Measurements from ENCODE around the gene MBNL1.
"Not testable (repeated sequence)": the region's sequence is repeated elsewhere in the genome, so short reads cannot be mapped to it uniquely, and the experiment has no call there.

The MBNL1 gene

DNA sequence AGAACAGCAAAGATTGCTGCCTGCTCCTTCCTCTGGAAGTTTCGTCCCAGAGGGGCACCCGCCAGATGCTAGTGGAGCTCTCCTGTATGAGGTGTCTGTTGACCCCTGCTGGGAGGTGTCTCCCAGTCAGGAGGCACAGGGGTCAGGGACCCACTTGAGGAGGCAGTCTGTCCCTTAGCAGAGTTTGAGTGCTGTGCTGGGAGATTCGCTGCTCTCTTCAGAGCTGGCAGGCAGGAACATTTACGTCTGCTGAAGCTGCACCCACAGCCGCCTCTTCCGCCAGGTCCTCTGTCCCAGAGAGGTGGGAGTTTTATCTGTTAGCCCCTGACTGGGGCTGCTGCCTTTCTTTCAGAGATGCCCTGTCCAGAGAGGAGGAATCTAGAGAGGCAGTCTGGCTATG is 103.9 kb downstream of the MBNL1 start:
- in situ Hi-C loops (cut with HindIII; ENCODE audit: low sequenced_read_pairs), result not testable (repeated sequence)

DNA sequence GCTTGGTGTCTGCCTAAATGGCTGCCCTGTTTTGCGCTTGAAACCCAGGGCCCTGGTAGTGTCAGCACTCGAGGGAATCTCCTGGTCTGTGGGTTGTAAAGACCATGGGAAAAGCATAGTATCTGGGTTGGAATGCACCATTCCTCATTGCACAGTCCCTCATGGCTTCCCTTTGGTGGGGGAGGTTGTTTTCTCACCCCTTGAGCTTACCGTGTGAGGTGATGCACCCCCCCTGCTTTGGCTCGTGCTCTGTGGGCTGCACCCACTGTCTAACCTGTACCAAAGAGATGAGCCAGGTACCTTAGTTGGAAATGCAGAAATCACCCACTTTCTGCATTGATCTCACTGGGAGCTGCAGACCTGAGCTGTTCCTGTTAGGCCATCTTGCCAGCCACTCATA is 104.7 kb downstream of the MBNL1 start:
- in situ Hi-C loops (cut with HindIII; ENCODE audit: low sequenced_read_pairs), result no loop called here

DNA sequence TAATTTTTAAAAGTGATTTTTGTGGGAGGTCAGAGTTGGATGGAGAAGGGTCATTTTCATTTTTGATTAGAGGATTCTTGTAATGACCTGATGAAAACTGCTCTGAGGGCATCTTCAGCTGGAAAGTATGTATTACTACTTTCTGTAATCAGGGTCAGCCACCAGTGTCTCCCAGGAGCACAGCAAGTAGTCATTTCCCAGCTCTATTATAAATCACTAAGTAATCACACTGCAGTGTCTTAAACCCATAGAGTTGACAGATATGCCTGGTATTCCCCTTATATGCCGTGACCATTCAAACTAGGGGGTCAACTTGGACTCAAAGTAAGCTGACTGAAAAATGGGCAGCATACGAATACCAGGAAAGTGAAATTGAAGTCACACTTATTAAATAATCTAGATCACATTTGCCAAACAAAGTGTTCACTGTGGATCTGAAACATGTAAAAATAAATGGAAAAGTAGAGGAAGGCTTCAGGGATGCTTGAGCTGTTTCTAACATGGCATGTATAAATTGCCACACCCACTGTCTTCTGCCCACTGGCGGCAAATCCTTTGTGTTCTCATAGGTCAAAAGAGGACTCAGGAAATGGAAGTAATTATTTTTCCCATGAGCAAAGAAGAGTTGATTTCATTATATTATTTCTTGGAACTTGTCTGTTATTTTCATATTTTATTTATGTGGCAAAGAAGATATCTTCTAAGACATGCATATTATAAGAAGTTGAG is 105.7 kb downstream of the MBNL1 start:
- in situ Hi-C loops (cut with HindIII; ENCODE audit: low sequenced_read_pairs), result no loop called here

DNA sequence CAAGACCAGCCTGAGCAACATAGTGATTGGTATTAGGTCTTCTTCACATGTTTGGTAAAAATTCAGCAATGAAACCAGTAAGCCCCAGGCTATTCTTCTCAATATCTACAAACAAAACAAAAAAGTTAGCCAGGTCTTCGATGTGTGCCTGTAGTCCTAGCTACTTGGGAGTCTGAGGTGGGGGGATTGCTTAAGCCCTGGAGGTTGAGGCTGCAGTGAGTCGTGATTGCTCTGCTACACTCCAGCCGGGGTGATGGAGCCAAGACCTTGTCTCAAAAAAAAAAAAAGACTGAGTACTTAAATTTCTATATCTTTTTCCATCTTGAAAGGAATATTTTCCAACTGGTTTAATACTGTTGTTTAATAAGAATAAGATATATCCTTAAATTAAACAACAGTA is 106.8 kb downstream of the MBNL1 start:
- in situ Hi-C loops (cut with HindIII; ENCODE audit: low sequenced_read_pairs), result no loop called here

DNA sequence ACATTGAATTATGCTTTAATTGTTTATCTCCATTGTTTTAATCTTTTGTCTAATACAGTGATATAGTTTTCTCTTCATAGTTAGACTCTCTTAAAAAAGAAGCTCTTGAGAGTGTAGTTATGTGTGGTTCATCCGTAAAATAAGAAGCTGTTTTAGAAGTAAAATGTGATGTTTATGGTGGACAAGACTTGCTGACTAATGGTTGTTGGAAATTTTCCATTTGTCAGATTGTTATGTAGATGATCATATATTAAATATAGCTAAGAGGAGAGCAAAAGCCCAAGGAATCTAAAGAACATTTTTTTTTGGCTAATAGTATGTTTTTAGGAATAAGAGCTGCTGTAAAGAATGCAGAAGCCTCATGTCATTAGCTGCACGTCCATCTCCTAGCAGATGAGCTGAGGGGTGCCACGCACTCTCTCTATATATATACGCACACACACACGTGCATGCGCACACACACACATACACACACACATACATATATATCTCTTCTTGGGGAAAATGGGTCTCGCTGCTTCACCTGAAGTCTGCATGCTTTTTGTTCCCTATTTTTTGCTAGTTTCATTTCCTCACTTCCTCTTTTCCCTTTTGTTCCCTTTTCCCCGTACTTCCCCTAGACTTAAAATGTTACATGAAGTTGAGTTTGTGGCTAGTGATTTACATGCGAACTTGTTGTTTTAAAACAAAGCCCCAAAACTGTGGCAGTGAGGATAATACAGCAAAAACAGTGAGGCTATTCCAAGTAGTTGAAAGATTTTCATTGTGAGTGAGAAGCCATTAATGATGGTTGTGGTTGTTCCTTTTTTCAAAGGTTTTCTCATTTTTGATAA is 107.8 kb downstream of the MBNL1 start:
- in situ Hi-C loops (cut with HindIII; ENCODE audit: low sequenced_read_pairs), result no loop called here

DNA sequence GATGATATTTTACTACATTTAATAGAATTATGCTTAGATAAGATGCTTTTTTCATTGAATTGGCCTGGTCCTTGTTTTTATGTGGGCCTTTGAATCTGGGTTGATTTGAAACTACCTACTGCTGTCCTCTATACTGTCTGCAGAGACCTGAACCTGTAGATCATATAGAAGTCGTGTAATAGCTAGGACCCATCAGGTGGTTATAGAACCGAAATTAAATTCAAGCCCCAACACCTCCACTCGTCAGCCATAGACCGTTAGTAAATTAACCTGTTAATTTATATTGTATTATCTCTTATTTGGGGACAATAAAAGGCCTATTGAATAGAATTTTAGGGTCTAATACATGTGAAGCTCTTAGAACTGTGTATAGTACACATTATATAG is 108.4 kb downstream of the MBNL1 start:
- in situ Hi-C loops (cut with HindIII; ENCODE audit: low sequenced_read_pairs), result no loop called here

DNA sequence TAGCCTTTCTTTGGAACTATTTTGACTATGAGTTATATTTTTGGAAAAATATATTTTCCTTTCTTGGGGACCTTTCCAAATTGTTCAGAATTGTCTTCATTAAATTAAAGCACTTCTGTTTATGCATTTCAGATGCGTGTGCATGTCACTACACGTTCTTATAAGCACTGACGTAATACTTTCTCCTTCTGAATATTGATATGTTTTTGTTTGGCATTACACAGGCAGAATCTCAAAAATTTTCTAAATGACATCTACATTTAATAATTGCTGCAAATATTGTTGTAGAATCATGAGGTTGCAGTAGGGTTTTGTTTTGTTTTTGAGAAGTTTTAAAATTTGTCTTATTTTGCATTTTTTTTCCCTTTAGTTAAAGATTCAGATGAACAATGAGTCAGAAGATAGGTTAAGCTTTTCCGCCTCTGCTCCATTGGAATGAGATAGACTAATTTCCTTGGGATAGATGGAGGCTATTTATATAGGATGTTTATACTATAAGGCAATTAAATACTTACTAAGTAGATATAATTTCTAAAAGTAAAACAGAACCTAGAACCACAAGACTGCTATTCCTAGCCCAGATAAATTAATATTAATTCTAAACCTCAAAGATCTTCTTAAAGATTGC is 110.8 kb downstream of the MBNL1 start:
- in situ Hi-C loops (cut with HindIII; ENCODE audit: low sequenced_read_pairs), result no loop called here

DNA sequence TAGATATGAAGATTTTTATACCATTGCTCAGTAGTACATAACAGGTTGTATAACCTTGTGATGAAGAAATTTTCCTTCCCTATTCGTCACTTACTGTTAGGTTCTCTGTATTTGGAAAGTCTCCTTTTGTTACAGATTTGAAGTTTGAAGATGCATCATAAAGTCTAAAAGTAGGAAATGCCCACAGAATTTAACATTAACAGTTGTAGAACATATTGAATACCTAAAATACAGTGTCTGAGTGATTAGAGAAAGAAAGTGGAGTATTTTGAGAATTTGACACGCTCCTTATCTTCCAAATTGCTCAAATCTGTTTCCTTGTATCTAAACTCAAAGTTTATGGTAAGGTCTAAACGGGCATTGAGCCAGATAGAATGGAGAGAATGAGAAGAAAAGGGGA is 111.3 kb downstream of the MBNL1 start:
- in situ Hi-C loops (cut with HindIII; ENCODE audit: low sequenced_read_pairs), result no loop called here

DNA sequence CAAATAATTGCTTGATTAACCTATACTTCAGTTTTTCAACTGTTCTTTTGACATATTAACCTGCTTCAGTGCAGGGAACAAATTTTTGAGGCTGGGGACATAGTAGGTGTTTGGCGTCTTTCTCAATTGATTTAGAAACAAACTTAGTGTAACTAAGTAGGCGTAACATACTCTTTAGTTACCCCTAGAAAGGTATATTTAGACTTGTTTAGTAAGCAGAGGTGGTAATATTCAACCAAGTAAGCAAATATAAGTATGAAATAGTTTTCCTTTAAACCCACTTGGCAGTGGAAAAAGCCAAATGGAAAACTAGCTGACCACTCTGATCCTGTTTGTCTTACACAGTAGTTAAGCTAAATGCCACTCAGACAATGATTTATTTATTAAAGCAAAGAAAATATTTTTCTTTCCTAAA is 113.2 kb downstream of the MBNL1 start:
- in situ Hi-C loops (cut with HindIII; ENCODE audit: low sequenced_read_pairs), result no loop called here

DNA sequence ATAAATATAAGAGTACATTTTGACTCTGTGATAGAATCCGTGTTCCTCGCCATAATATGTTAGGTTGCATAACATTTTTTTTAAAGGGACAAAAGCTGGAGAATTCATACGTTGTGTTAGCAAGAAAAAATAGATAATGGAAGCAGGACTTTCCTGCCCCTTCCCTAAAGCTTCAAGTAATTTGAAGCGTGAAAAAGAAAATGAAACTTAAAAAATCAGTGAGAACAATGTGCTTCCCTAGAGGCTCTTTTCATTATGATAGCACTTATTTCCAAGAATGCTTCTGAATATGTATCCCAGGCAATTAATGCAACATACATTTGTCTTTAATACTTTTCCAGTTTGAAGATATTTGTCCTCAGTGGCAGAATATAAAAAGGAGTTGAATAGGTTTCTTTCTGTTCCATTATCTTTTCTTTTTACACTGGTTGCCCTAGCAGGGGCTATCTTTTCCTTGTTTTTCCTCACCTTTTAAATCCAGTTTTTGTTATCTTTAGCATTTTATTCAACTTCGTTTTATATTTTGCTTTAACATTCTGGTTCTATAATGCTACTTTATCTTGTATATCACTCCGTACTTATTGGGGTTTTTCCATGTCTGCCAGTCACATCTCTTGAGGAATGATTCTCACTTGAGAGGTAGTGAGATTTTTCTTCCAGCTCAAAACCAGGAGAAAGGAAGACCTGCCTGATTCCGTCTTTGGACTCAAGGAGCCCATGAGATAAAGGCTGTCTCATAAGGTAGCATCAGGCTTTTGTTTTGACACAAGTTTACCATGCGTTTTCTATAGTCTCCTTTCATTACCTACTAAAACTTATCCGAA is 113.8 kb downstream of the MBNL1 start:
- in situ Hi-C loops (cut with HindIII; ENCODE audit: low sequenced_read_pairs), result no loop called here

DNA sequence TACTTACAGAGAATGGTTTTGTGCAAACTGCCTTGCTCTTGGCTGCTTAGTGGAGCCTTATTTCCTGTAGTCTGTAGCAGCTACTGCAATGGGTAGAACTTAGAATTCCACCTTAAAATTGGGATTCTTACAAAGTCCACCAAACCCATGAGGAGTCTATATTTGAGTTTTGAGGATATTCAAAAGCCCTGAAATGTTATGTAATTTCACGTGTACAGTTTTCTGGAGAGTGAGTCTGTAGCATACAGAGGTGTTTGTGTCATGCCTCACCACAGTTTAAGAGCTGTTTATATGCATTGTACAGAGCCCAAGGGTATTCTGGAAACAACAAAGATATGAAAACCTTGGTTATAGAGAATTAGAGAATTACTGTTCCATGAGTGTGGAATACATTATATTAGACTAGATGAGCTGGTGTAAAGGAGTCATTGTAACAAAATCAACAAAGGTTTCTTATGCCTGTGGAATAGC is 114.4 kb downstream of the MBNL1 start:
- in situ Hi-C loops (cut with HindIII; ENCODE audit: low sequenced_read_pairs), result no loop called here

DNA sequence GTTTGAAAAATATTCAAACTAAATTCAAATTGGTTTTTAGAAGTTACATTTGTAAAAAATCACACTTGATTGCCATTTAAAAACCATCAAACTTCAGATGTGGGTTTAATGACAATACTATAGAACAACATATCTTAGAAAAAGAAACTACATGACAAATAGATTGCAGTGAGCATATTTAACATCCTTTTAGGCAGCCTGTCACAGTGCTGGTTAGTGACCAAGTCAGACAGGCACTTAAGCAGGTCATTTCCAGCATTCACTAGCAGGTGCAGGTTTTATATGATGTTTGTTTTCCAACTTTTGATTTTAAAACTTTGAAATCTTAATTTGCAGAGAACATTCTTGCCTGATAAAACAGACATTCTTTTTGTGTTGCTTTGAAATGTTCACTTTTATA is 115.7 kb downstream of the MBNL1 start:
- in situ Hi-C loops (cut with HindIII; ENCODE audit: low sequenced_read_pairs), result no loop called here

DNA sequence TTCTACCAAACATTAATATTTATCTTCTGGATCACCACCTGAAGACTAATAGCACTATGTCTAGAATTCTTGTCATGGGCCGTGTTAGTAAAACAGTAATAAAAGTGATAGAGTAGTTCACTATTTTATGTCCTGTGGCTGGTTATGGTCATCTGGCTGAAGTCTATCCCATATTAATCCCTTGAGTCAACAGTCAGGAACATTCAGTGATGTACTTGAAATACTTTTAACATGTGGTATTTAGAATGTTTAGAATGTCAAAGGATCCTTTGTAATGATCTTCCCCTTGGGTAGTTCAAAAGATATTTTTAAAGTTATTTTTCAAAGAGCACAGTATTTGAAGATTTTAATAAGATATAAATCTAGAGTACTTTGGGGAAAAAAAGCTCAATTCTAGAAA is 117.0 kb downstream of the MBNL1 start:
- in situ Hi-C loops (cut with HindIII; ENCODE audit: low sequenced_read_pairs), result no loop called here

DNA sequence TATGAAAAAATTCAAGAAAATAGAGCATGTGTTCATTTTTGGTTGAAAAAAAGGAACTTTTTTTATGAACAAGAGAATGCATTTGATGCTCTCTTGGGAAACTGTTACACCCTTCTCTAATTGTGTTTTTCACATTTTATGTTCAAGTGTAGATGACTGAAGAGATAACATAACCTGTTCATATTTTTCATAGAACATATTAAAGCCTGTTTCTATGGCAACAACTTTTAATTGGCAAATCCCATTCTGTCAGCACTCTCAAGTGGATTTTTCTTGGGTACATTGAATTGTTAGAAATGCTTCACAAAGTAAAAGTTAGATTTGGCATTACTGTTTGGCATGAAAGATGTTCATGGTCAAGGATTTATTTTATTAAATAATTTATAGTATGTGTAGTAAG is 117.5 kb downstream of the MBNL1 start:
- in situ Hi-C loops (cut with HindIII; ENCODE audit: low sequenced_read_pairs), result no loop called here

DNA sequence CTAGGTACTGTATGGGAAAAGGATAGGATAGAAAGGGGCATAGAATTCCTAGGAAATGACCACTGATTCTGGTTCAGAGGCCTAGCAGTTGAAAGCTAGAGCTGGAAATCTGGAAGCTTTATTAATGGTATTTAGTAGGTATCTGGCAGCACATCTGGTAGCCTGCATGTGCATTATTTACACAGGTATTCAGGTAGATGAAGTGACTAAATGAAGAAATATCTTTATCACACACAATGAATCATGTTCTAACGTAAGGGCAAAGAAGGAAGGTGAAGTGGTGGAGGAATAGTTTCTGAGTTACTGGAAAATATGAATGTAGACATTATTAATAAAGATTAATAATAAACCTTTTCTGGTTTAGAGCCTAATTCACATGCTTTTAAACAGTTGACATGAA is 119.9 kb downstream of the MBNL1 start:
- in situ Hi-C loops (cut with HindIII; ENCODE audit: low sequenced_read_pairs), result no loop called here

DNA sequence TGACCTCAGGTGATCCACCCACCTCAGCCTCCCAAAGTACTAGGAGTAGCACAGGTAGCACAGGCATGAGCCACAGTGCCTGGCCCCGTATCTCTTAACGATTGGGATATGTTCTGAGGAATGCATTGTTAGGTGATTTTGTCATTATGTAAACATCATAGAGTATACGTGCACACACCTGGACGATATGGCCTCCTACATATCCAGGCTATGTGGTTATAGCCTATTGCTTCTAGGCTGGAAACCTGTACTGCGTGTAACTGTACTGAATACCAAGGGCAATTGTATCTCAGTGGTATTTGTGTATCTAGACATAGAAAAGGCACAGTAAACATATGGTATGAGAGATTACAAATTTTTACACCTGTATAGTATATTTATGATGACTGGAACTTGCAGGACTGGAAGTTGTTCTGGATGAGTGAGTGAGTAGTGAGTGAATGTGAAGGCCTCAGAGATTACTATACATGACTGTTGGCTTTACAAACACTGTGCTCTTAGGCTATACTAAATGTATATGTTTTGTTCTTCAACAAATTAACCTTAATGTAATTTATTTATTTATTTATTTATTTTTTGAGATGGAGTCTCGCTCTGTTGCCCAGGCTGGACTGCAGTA is 120.7 kb downstream of the MBNL1 start:
- in situ Hi-C loops (cut with HindIII; ENCODE audit: low sequenced_read_pairs), result no loop called here

DNA sequence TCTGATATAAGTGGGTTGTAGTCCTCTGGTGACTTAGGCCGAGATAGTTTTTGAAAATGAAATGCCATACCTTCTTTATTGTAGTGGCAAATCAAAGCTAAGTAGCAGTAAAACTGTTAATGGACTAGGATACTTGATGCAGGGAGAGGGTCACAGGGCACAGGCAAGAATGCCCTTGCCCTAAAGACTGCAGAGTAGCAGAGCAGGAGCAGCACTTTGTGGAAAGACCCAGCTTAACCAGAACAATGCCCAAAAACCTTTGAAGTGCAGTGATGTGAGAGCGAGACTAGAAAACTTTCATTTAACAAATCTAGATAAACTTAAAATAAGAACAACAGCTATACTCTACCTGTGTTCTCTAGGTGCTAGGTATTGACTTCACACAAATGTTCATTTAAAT is 121.9 kb downstream of the MBNL1 start:
- in situ Hi-C loops (cut with HindIII; ENCODE audit: low sequenced_read_pairs), result no loop called here

DNA sequence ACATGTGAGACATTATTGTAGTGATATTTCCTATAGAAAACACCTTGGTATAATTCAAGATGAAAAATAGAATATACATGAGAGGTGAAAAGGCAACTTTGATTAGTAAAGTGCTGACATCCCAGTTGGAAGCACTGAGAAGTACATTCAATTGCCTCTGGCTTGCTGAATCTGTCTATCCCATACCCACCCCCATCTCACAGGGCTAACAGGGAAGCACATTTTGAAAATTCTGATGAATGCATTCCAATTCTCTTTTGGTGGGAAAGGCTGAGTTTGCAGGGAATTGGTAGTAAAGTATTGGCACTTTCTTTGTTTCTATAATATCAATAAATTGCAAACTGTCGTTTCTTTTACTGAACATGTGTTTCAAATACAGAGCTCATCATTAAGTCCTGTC is 122.9 kb downstream of the MBNL1 start:
- in situ Hi-C loops (cut with HindIII; ENCODE audit: low sequenced_read_pairs), result no loop called here

DNA sequence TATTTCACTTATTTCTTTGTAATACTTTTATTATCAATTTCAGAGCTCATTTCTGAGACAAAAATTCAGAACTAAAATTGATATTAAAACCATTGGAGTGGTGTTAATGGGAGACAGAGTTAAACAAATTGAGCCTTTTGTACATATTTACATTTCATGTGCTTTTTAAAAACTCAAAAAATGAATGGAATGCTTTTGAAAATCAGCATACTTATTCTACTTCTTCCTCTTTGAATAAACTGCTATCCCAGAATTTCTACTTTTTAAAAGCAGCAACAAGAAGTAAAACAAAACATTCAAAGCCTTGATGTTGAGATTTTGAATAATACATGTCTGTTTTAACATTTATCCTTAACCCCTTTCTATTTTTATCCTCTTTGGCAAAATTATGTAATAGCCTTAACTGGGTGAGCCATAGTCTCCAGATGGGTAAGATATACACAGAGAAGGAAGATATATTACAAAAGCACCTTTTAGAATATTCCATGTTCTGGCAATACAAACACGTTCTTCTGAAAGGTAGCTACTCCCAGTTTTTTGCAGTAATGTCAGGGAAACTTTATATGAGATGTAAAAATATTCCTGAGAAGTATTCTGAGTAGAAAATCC is 123.6 kb downstream of the MBNL1 start:
- in situ Hi-C loops (cut with HindIII; ENCODE audit: low sequenced_read_pairs), result no loop called here

DNA sequence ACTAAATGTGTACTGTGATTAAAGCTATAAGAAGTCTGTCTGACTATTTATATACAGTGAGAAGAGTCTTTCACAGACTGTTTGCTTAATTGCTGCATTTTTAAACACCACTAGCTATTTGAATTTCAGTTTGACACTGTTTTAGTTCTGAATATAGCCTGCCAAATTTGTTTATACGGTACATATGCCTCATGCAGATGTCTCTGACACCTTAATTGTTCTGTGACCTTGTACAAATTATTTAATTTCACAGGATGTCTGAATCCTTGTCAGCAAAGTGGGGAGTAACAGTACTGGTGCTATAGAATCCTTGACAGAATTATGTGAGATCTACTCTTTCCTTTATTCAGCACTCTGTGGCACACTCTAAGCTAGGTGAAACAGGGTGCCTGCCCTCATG is 125.5 kb downstream of the MBNL1 start:
- in situ Hi-C loops (cut with HindIII; ENCODE audit: low sequenced_read_pairs), result no loop called here
